Stimulated activated CD8-positive, alpha-beta memory T cell treated with anti-CD3 and anti-CD28 coated beads, Interleukin-12 subunit alpha, Interleukin-12 subunit beta, amount 100 ng/mL, for 24 hours (primary cell): ENCODE data around the gene ALPP.
"Not testable (repeated sequence)": the region's sequence is repeated elsewhere in the genome, so short reads cannot be mapped to it uniquely, and the experiment has no call there.

Experiments used
- DNase-seq: peaks from one replicate; pipeline ENCODE4 v3.0.0-alpha.2; 2020; ENCODE audit errors: extremely low read depth

ALPP gene

GRCh38 chr2:232363784-232364615 is 14.6 kb upstream of the ALPP start:
- no peak for DNase-seq

- not testable (repeated sequence) for DNase-seq
Measured at GRCh38 chr2:232364806-232365594, 13.6 kb upstream of the ALPP start.

GRCh38 chr2:232365621-232366321 is 12.8 kb upstream of the ALPP start:
- DNase-seq = no peak

DNA sequence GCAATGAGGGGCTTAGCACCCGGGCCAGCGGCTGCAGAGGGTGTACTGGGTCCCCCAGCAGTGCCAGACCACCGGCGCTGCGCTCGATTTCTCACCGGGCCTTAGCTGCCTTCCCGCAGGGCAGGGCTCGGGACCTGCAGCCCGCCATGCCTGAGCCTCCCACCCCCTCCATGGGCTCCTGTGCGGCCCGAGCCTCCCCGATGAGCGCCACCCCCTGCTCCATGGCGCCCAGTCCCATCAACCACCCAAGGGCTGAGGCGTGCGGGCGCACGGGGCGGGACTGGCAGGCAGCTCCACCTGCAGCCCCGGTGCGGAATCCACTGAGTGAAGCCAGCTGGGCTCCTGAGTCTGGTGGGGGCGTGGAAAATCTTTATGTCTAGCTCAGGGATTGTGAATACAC is 12.1 kb upstream of the ALPP start:
- not testable (repeated sequence) for DNase-seq

- DNase-seq = no peak
Measured at GRCh38 chr2:232367016-232367415, 11.5 kb upstream of the ALPP start.

DNA sequence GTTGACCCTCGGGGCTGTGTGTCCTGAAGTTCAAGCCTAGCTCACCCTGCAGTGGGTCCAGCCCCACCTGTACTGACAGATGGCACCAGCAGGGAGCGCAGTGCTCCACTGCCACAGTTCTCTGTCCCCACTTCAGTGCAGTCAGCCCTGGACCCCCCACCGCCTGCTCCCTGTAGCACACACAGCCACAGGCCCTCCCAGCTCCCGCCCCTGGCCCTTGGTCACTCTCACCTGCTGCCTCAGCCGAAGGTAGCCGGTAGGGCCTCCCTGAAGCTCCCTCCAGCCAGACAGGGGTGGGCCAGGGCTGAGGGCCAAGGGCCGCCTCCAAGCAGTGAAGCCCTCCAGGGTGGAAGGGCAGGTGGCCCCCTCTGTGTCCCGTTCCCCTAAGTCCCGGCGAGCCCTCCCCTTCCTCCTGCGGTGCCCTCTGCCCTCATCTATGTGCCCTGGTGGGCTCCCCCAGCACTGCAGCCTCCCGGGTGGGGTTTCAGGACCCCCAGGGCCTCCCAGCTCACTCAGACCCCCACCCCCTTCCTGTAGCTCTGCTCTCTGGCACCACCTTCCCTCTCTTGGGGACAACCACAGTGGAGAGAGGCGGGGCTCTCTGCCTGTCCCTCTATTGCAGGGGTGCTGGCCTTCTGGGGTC is 10.8 kb upstream of the ALPP start:
- DNase-seq = no peak

DNA sequence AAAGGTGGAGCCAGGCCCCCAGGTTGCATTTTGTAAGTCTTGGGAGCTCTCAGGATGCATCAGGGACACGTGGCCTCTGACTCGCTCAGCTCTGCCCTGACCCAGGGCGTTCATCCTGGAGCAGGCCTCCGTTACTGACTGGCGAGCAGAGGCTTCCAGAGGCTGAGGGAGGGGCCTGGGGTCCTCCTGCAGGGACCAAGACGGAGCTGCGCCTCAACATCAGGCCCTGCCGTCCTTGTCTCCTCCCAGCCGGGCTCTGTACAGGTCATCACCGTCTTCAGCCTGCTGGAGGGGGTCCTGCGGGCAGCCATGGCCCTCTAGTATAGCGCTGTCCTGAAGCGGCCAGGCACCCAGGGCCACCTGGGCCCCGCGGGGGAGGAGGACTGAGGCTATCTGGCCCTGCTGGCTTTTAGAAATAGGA is 10.2 kb upstream of the ALPP start:
- DNase-seq = no peak

GRCh38 chr2:232369126-232369951 is 9.2 kb upstream of the ALPP start:
- DNase-seq = no peak

DNA sequence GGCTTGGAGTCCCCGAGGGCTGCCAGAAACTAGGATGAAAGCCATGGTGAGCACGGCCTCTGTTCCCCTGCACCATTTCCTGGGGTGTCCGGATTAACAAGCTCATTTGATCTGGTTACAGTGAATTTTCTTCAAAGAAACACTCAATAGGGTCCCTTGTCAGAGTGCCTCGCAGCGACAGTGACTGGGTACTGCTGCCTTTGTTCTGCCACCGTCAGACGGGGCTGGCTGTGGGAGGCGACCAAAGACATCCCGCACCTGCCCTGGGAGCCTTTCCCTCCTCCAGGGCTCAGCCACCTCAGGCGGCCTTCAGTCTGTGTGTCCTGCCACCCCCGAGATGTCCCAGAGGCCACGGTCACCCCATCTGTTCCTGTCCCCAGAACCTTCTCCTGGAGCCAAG is 8.5 kb upstream of the ALPP start:
- DNase-seq = not testable (repeated sequence)

DNA sequence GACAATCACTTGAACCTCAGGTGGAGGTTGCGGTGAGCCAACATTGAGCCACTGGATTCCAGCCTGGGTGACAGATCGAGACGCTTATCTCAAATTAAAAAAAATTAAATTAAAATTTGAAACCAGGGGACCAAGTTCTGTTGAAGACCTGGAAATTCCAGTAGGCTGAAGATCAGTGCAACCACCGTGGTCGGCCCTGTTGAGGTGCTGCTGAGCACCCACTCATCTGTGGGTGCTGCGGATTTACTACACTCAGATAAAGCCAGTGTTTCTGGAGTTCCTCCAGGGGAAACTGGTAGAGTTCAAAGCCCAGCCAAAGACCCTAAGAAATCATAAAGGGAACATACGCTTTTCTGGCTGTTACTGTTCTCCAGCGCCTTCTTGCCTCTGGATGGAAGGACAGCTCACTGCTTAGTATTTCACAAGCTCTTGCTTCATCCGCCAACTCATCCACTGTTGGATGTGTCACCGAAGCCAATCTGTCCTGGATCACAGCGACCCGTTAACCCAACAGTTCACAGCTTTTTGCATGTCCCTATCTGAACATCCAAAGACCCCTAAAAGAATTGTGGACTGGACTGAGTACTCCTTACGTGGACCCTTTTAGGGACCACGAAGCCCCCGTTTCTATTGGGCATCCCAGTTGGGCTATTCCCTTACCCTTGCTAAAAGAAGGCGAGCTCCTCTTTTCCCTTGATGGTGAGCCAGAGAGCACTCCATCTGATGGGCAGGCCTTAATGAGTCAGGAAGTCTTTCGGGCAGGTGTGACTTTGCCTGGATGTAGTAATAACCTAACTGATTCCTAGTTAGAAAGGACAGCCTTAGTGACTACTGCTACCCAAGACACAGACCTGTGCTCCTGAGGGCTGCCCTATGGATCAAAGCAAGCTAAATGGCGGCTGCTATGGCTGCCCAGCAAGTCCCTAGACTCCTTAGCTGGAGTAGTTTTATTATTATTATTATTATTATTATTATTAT is 6.0 kb upstream of the ALPP start:
- DNase-seq = no peak

DNA sequence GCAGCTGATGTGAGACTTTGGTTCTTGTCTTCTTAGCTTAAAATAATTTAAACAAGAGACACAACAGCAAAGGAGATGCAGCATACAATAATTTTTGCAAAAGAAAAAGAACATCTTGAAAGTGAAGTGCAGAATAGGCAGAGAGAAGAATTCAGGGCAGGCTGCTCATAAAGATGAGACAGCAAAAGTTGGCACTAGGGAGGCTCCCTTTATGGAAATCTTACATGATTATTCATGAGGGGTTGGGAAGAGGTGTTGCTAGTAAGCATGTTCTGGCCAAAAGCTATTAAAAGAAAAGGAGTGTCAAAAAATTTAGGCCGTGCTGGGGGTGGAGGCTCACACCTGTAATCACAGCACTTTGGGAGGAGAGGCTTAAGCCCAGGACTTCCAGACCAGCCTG is 4.2 kb upstream of the ALPP start:
- DNase-seq = no peak

- DNase-seq = no peak
Measured at GRCh38 chr2:232375164-232375563, 3.4 kb upstream of the ALPP start.

GRCh38 chr2:232376260-232376659 is 2.3 kb upstream of the ALPP start:
- DNase-seq = no peak

GRCh38 chr2:232376713-232377112 is 1.8 kb upstream of the ALPP start:
- DNase-seq = no peak

GRCh38 chr2:232377319-232377718 is 1.2 kb upstream of the ALPP start:
- DNase-seq = no peak

DNA sequence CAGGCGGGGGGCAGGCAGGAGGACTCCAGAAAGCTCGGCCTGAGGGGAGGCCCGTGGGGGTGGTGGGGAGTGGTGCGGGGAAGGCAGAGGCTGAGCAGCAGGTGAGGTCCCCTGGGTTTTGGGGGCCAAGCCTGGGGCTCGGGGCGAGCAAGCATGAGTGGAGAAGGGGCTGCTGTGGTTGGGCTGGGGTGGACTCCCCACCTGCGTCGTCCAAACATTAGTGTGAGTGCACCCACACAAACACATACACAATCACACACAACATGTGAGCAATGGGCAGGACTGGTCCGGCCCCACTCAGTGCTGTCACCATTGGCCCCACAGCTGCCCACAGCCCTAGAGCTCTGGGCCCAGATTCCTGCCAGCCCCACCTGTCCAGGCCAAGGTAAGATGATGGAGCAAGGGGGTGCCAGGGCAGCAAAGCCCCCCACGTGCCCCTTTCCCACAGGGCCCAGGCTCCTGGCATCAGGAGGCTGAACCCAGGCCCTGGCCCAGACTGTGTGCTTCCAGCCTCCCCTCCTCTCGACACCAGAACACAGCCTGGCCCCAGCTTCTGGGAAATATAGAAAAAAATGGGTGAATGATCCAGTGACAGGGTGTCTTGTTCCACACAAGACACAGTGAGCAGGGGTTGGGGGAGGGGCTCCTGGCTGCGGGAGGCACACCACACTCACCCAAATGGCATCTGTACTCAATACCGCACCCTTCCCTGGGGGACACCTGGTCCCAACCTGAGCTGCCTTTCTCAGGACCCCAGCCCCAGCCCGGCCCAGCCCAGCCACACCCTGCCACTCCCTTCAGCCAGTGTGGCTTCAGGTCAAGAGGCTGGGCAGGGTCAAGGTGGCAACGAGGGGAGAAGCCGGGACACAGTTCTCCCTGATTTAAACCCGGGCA is 463 bp upstream of the ALPP start:
- DNase-seq = no peak

- DNase-seq = not testable (repeated sequence)
Measured at GRCh38 chr2:232379610-232380590, 1.3 kb downstream of the ALPP start.
